Immature natural killer cell (primary cell): ENCODE data around the gene GJA5. TPM values are rescaled to one million over a fixed set of nuclear protein-coding genes. Genes with fewer than 3 reads are reported as not detected.

Experiments
- polyA plus RNA-seq, 3 donors: library from polyadenylated mRNA; unstranded; fragments of 300-500 nt; fragmentation: Illumina TruSeq; gene quantifications; one replicate each; pipeline ENCODE4 v1.2.3, GENCODE V29; 2021

Gene GJA5
- polyA plus RNA-seq, 3 donors from 2014 or later = not detected

Other genes with a start within 250 kb of the GJA5 start
- 1 to 10 TPM in 1 of 3 donors, under 1 TPM in 1, not detected in 1; 0.18 to 2.4 TPM for gene BCL9, start 219.1 kb downstream of the GJA5 start, polyA plus RNA-seq
- 1 to 10 TPM; 2.4 to 7.2 (median 2.8) TPM for gene ACP6, start 90.1 kb downstream of the GJA5 start, polyA plus RNA-seq
- gene GJA8, start 142.2 kb upstream of the GJA5 start, polyA plus RNA-seq = not detected
- 10 to 100 TPM in 2 of 3 donors, 1 to 10 TPM in 1; 4.6 to 30.0 (median 12.8) TPM for gene GPR89B, start 167.8 kb upstream of the GJA5 start, polyA plus RNA-seq